GM21786 (cell line): ENCODE results near the gene UNC13B.

Experiments
- ATAC-seq: cut with Tn5 transposase; IDR thresholded peaks from one replicate; pipeline ENCODE4 v1.9.1; 2021; ENCODE audit not compliant: unreplicated experiment

The UNC13B gene

GRCh38 chr9:35272989-35273388, 111.2 kb downstream of the UNC13B start:
- no peak for ATAC-seq

- ATAC-seq, result no peak
These were observed 111.8 kb downstream of the UNC13B start for GRCh38 chr9:35273591-35273990.

GRCh38 chr9:35274993-35275392, 113.2 kb downstream of the UNC13B start:
- no peak for ATAC-seq

GRCh38 chr9:35277171-35277520, 115.3 kb downstream of the UNC13B start:
- no peak for ATAC-seq

GRCh38 chr9:35277628-35278359, 116.0 kb downstream of the UNC13B start:
- ATAC-seq, result no peak

- no peak for ATAC-seq
These were observed 118.1 kb downstream of the UNC13B start for GRCh38 chr9:35279946-35280345.

GRCh38 chr9:35280399-35280798, 118.6 kb downstream of the UNC13B start:
- ATAC-seq, result no peak

- ATAC-seq, result no peak
These were observed 123.9 kb downstream of the UNC13B start for GRCh38 chr9:35285731-35286130.

- ATAC-seq, result no peak
These were observed 124.6 kb downstream of the UNC13B start for GRCh38 chr9:35286381-35286780.

- ATAC-seq, result no peak
These were observed 126.3 kb downstream of the UNC13B start for GRCh38 chr9:35287987-35288632.

GRCh38 chr9:35288778-35289177, 127.0 kb downstream of the UNC13B start:
- no peak for ATAC-seq

- no peak for ATAC-seq
These were observed 131.7 kb downstream of the UNC13B start for GRCh38 chr9:35293376-35293964.

GRCh38 chr9:35294066-35294465, 132.3 kb downstream of the UNC13B start:
- no peak for ATAC-seq

GRCh38 chr9:35294556-35294955, 132.7 kb downstream of the UNC13B start:
- no peak for ATAC-seq

- ATAC-seq, result no peak
These were observed 133.7 kb downstream of the UNC13B start for GRCh38 chr9:35295369-35296036.

- ATAC-seq, result no peak
These were observed 141.8 kb downstream of the UNC13B start for GRCh38 chr9:35303567-35303966.

GRCh38 chr9:35306283-35306682, 144.5 kb downstream of the UNC13B start:
- ATAC-seq, result no peak

- no peak for ATAC-seq
These were observed 146.5 kb downstream of the UNC13B start for GRCh38 chr9:35308316-35308715.

GRCh38 chr9:35311891-35312639, 150.3 kb downstream of the UNC13B start:
- ATAC-seq, result no peak

- no peak for ATAC-seq
These were observed 151.7 kb downstream of the UNC13B start for GRCh38 chr9:35313460-35313859.

GRCh38 chr9:35313916-35314315, 152.1 kb downstream of the UNC13B start:
- ATAC-seq, result no peak
